Fibroblast of lung (primary cell): Measurements from ENCODE around the gene GPR84. TPM values are rescaled to one million over a fixed set of nuclear protein-coding genes. Genes with fewer than 3 reads are reported as not detected.

Experiments used
- DNase-seq, 2 donors: peaks; one replicate each; pipeline versions ENCODE4 v3.0.0 to v3.0.0-alpha.2; 2010; ENCODE audit warnings: low read depth in 2 of 2
- H2AFZ ChIP-seq: 2 replicates; pipeline ENCODE4 v1.5.1; 2012; ENCODE audit warnings: low read length, control low read depth, inconsistent platforms
- H3K27ac ChIP-seq: 2 replicates; pipeline ENCODE4 v1.5.1; 2011; ENCODE audit warnings: low read length, control low read depth; ENCODE audit not compliant: insufficient read depth
- H3K27me3 ChIP-seq: 2 replicates; pipeline ENCODE4 v1.5.1; 2011; ENCODE audit warnings: mild to moderate bottlenecking, low read length; ENCODE audit not compliant: control insufficient read depth, insufficient read depth
- H3K36me3 ChIP-seq: 2 replicates; pipeline ENCODE4 v1.5.1; 2011; ENCODE audit warnings: low read length; ENCODE audit not compliant: control insufficient read depth, insufficient read depth
- H3K4me1 ChIP-seq: 2 replicates; pipeline ENCODE4 v1.5.1; 2011; ENCODE audit warnings: low read length; ENCODE audit not compliant: control insufficient read depth, insufficient read depth; ENCODE audit errors: extremely low read depth
- H3K4me2 ChIP-seq: 2 replicates; pipeline ENCODE4 v1.5.1; 2011; ENCODE audit warnings: low read length, control low read depth; ENCODE audit not compliant: insufficient read depth; ENCODE audit errors: extremely low read depth
- H3K4me3 ChIP-seq, 4 experiments: fragments of 200-600 bp in 1 of 4; sonication (generic) in 1 of 4; replicated peaks in 1 of 4; 2 replicates each; pipeline ENCODE4 v1.5.1; 2011 to 2016; ENCODE audit warnings: low read length in 4 of 4, low read depth in 3 of 4, mild to moderate bottlenecking in 3 of 4, control low read depth in 2 of 4, inconsistent platforms in 1 of 4, mixed read lengths in 1 of 4; ENCODE audit not compliant: insufficient read depth in 1 of 4; ENCODE audit errors: control extremely low read depth in 1 of 4
- H3K79me2 ChIP-seq: 2 replicates; pipeline ENCODE4 v1.5.1; 2012; ENCODE audit warnings: mild to moderate bottlenecking, low read length, inconsistent platforms; ENCODE audit not compliant: control insufficient read depth, insufficient read depth
- H3K9ac ChIP-seq: 2 replicates; pipeline ENCODE4 v1.5.1; 2011; ENCODE audit warnings: mild to moderate bottlenecking, low read length, control low read depth; ENCODE audit not compliant: insufficient read depth
- H3K9me3 ChIP-seq: 2 replicates; pipeline ENCODE4 v1.5.1; 2012; ENCODE audit warnings: low read depth, low read length; ENCODE audit not compliant: control insufficient read depth, insufficient read depth
- H4K20me1 ChIP-seq: 2 replicates; pipeline ENCODE4 v1.5.1; 2011; ENCODE audit warnings: low read length; ENCODE audit not compliant: control insufficient read depth, insufficient read depth; ENCODE audit errors: extremely low read depth
- CTCF ChIP-seq, 2 donors: IDR thresholded peaks in 1 of 2; conservative IDR thresholded peaks in 1 of 2; 1 replicate in 1 of 2; 2 replicates in 1 of 2; pipeline ENCODE4 v1.5.1; 2011 to 2012; ENCODE audit warnings: low read length in 2 of 2, control low read depth in 1 of 2, inconsistent platforms in 1 of 2, low read depth in 1 of 2, mild to moderate bottlenecking in 1 of 2
- EZH2 ChIP-seq: IDR thresholded peaks from 2 replicates; pipeline ENCODE4 v1.5.1; 2012; ENCODE audit warnings: low read length, control low read depth, mild to moderate bottlenecking; ENCODE audit errors: missing control alignments
- polyA plus RNA-seq, 2 donors: library from polyadenylated mRNA; depleted of rRNA in 1 of 2; stranded (reverse) in 1 of 2; unstranded in 1 of 2; fragments of >200 nt; gene quantifications; 2 replicates each; pipeline ENCODE4 v1.2.1, GENCODE V29; 2011 to 2012; ENCODE audit warnings: missing spikeins in 1 of 2
- total RNA-seq: library from RNA; depleted of rRNA; stranded (reverse); fragments of >200 nt; gene quantifications from 2 replicates; pipeline ENCODE4 v1.2.1, GENCODE V29; 2014

Gene GPR84
- total and polyA plus RNA-seq, 2 donors (not counting 1 experiment from before 2014, with no cell fraction given), result 0.03 TPM; not detected in 1

GRCh38 chr12:54324617-54325441 lies 39.5 kb downstream of the GPR84 start, which contains the start of gene COPZ1:
TSS of gene COPZ1 (plus strand) at chr12:54325131. CDS start at chr12:54325164, 33 bp downstream.
- peak within 1 kb of the TSS; percentile 98 for H2AFZ ChIP-seq
- H3K4me3 ChIP-seq, result peak within 1 kb of the TSS; percentile 94 to 100 (median 100)
- H3K36me3 ChIP-seq, result no peaks in the 10 kb centered on the region
- TF ChIP-seq CTCF (conservative IDR thresholded peaks at IDR 0.05 in 1 of 2, IDR thresholded peaks at IDR 0.05 in 1 of 2; ENCODE audit: low read depth in 1 of 2, low read length in 2 of 2) (peak; percentile 76 to 80), EZH2 (no peak)
- H4K20me1 ChIP-seq, result no peaks in the 10 kb centered on the region
- no peaks in the 10 kb centered on the region for H3K27me3 ChIP-seq
- H3K4me1 ChIP-seq, result peaks cover 13% of the 10 kb centered on the region
- H3K9me3 ChIP-seq, result no peaks in the 10 kb centered on the region
- peak; percentile 100 for DNase-seq
- H3K4me2 ChIP-seq, result peak within 1 kb of the TSS; percentile 75
- H3K79me2 ChIP-seq, result peaks cover 27% of the 10 kb centered on the region
- peak within 1 kb of the TSS; percentile 99 for H3K27ac ChIP-seq
- H3K9ac ChIP-seq, result peak within 1 kb of the TSS; percentile 97

GRCh38 chr12:54321363-54321762 lies 42.9 kb downstream of the GPR84 start:
- Histone ChIP-seq H4K20me1 (no peaks in the 10 kb centered on the region), H3K27me3 (no peaks in the 10 kb centered on the region), H2AFZ (no peak overlapping the region), H3K4me1 (no peaks in the 10 kb centered on the region), H3K9me3 (no peaks in the 10 kb centered on the region), H3K9ac (no peak overlapping the region), H3K79me2 (peaks cover 10% of the 10 kb centered on the region), H3K27ac (no peak overlapping the region), H3K36me3 (no peaks in the 10 kb centered on the region), H3K4me2 (no peak overlapping the region), H3K4me3 (no peak overlapping the region)
- no peak for DNase-seq
- TF ChIP-seq CTCF (conservative IDR thresholded peaks at IDR 0.05 in 1 of 2, IDR thresholded peaks at IDR 0.05 in 1 of 2; ENCODE audit: low read depth in 1 of 2, low read length in 2 of 2) (no peak), EZH2 (no peak)

Other genes starting within 250 kb of the GPR84 start
- 24.1 and 34.7 TPM in 2 replicates for gene SMUG1, start 175.5 kb downstream of the GPR84 start, total RNA-seq
- 22.5 and 23.7 TPM in 2 replicates for gene SMUG1, start 175.5 kb downstream of the GPR84 start, polyA plus RNA-seq
- gene CBX5, start 84.4 kb downstream of the GPR84 start, total RNA-seq, result 20.5 and 27.7 TPM in 2 replicates
- gene CBX5, start 84.4 kb downstream of the GPR84 start, polyA plus RNA-seq, result 64.0 and 71.1 TPM in 2 replicates
- gene HNRNPA1, start 83.8 kb downstream of the GPR84 start, total RNA-seq, result 305 and 311 TPM in 2 replicates
- 1,057 and 1,326 TPM in 2 replicates for gene HNRNPA1, start 83.8 kb downstream of the GPR84 start, polyA plus RNA-seq
- under 0.01 and 0.17 TPM in 2 replicates for gene NFE2, start 63.5 kb downstream of the GPR84 start, total RNA-seq
- gene NFE2, start 63.5 kb downstream of the GPR84 start, polyA plus RNA-seq, result 0.07 and 0.34 TPM in 2 replicates
- 80.9 and 97.9 TPM in 2 replicates for gene COPZ1, start 39.4 kb downstream of the GPR84 start, total RNA-seq
- 305 and 324 TPM in 2 replicates for gene COPZ1, start 39.4 kb downstream of the GPR84 start, polyA plus RNA-seq
- gene ZNF385A, start 20.2 kb upstream of the GPR84 start, total RNA-seq, result 2.3 and 3.3 TPM in 2 replicates
- gene ZNF385A, start 20.2 kb upstream of the GPR84 start, polyA plus RNA-seq, result 0.64 and 0.69 TPM in 2 replicates
- 133 and 232 TPM in 2 replicates for gene ITGA5, start 54.8 kb upstream of the GPR84 start, total RNA-seq
- gene ITGA5, start 54.8 kb upstream of the GPR84 start, polyA plus RNA-seq, result 162 and 199 TPM in 2 replicates
- gene GTSF1, start 109.1 kb upstream of the GPR84 start, total RNA-seq, result not detected in 2 replicates
- not detected in 2 replicates for gene GTSF1, start 109.1 kb upstream of the GPR84 start, polyA plus RNA-seq
- gene NCKAP1L, start 133.3 kb upstream of the GPR84 start, total RNA-seq, result under 0.01 TPM in 2 replicates
- 0.01 and 0.02 TPM in 2 replicates for gene NCKAP1L, start 133.3 kb upstream of the GPR84 start, polyA plus RNA-seq
- not detected in 2 replicates for gene PDE1B, start 185.1 kb upstream of the GPR84 start, total RNA-seq
- gene PDE1B, start 185.1 kb upstream of the GPR84 start, polyA plus RNA-seq, result not detected in 2 replicates
- gene PPP1R1A, start 224.2 kb upstream of the GPR84 start, total RNA-seq, result not detected in 2 replicates
- not detected in 2 replicates for gene PPP1R1A, start 224.2 kb upstream of the GPR84 start, polyA plus RNA-seq